SIG-M5 (cell line): Measurements from ENCODE around the gene DNAH10.

Experiments used
- DNase-seq: peaks from one replicate; lab custom pipeline; 2025; lab: John Stamatoyannopoulos, UW

The DNAH10 gene, protein sequence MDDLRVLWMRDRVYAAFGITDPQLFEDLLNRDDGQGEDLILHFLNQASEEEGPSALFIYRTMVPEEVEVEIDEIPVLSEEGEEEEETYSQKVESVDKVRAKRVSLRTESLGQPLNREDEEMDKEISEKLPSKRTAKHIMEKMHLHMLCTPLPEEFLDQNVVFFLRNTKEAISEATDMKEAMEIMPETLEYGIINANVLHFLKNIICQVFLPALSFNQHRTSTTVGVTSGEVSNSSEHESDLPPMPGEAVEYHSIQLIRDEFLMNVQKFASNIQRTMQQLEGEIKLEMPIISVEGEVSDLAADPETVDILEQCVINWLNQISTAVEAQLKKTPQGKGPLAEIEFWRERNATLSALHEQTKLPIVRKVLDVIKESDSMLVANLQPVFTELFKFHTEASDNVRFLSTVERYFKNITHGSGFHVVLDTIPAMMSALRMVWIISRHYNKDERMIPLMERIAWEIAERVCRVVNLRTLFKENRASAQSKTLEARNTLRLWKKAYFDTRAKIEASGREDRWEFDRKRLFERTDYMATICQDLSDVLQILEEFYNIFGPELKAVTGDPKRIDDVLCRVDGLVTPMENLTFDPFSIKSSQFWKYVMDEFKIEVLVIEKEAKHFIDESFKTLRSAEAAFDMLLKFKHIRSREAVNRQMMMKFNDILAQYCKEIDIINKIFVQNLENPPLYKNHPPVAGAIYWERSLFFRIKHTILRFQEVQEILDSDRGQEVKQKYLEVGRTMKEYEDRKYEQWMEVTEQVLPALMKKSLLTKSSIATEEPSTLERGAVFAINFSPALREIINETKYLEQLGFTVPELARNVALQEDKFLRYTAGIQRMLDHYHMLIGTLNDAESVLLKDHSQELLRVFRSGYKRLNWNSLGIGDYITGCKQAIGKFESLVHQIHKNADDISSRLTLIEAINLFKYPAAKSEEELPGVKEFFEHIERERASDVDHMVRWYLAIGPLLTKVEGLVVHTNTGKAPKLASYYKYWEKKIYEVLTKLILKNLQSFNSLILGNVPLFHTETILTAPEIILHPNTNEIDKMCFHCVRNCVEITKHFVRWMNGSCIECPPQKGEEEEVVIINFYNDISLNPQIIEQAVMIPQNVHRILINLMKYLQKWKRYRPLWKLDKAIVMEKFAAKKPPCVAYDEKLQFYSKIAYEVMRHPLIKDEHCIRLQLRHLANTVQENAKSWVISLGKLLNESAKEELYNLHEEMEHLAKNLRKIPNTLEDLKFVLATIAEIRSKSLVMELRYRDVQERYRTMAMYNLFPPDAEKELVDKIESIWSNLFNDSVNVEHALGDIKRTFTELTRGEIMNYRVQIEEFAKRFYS (N-terminal part only)

DNA sequence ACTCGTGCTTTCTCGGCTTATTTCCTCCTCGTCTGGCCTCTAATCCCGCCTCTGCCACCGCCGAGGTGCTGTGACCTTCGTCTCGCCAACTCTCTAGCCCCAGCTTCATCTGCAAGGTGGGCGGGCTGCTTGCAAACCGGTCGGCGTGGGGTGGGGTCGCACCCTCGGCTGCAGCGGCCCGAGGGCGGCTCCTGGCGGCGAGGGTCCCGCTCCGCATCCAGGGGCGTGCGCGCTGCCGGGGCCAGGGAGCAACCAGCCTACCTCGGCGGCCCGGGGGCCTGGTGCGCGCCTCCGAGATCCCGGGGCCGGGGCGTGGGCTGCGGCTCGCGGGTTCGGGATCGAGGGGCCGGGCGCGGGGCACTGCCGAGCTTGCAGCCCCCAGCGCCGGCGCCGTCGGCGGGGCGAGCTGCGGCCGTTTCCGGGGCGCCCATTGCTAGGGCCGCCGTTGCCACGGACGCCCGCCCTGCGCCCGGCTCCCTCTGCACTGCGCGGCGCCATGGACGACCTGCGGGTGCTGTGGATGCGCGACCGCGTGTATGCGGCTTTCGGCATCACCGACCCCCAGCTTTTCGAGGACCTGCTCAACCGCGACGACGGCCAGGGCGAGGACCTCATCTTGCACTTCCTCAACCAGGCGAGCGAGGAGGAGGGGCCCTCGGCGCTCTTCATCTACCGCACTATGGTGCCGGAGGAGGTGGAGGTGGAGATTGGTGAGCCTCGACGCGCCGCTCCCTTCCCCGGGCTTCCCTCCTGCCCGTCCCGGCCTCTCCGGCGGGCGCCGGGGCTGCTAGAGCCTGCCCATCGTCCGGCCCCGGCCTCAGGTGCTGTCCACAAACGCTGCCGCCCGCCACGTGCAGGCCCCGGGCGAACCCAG lies at the start of gene DNAH10:
DNAH10 (plus strand) TSS at position 461 of the 874 bp plus-strand sequence; CDS start at position 497, 36 bp downstream.
- no peak for DNase-seq

DNA sequence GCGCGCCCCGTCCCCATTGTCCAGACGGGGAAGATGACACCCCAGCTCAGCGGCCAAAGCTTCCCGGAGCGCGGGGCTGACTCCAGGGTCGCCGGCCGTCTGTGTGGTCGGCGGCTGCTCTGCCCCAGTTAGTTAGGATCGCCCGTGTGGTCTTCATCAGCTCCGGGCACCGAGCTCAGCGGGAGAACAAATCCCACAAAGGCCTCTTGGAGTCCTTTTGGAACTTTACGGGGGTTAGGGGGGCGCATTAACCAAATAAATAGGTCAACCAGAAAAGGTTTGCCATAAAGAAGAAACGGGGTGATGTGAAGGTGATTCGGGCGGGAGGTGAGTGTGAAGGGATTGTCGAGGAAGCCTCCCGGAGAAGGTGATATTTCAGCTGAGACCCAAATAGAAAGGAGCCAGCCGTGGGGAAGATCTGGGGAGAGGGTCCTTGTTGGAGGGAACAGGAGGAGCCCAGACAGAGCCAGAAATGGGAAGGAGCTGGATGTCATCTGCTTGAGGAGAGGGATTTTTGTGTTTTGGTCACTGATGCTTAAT lies 49.3 kb upstream of the DNAH10 start:
- no peak for DNase-seq

DNA sequence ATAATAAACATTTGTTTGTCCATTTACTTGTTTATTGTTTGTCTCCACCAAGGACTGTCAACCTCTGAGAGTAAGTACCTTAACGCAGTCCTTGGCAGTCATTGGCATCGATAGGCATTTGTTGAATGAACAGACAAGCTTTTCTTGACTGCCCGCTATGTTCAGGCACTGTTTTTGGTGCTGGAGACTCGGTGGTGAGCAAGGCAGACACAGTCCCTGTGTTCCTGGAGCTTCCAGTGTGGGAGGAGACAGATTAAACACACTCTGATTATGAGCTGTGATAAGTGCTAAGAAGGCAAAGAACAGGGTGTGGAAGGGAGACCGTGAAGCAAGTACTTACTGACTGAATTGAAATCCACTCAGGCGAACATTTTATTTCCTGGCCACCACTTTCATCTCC lies 48.7 kb upstream of the DNAH10 start:
- no peak for DNase-seq

DNA sequence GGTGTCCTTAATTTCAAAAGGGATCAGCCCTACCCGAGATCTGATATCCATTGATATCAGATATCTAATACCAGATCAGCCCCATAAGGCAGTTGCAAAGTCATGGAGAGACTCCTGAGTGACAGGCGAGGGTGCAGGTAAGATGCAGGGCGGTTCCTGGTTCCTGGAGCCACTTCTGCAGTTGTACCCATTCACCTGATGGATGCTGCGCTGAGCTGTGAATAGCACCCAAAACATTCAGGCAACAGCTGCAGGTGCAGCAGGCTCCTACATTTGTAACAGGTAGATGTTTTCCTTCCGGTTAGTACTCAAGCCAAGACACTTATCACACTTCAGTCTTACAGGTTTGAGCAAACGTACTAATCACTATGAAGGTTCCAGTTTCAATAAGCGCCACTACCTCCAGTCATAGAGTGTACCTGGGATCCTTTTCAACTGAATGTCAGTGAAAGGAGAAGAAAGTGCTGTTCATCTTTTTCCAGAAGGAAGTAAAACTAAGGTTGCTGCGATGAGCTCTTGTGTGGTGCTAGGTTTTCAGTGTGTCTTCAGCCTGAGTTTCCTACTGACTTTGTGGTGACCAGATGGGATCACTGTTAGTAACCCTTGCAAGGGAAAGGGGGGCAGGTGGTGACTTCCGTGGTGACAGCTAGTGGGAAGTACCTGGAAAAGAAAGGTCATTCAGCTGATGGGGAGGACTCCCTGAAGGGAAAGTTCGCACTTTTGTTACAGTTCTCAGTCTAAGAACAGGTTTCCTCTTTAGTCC lies 48.1 kb upstream of the DNAH10 start:
- no peak for DNase-seq

DNA sequence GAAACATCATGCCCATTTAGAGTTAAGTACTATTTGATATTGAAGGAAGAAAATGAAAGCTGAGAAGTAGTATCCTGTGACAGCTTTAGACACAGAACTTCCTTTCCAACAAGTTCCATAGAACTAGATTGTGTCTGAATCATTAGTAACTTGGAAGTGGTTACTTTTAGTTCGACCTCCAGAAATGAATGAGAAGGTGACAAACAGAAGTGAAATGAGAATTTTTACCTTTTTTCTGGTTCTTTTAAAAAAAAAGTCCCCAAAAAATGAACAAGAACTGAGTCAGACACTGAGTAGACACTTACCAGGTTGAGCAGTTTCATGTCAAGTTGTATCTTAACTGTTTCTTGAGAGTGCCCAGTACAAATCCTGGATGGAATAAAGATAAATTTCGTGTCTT lies 46.9 kb upstream of the DNAH10 start:
- DNase-seq = no peak

DNA sequence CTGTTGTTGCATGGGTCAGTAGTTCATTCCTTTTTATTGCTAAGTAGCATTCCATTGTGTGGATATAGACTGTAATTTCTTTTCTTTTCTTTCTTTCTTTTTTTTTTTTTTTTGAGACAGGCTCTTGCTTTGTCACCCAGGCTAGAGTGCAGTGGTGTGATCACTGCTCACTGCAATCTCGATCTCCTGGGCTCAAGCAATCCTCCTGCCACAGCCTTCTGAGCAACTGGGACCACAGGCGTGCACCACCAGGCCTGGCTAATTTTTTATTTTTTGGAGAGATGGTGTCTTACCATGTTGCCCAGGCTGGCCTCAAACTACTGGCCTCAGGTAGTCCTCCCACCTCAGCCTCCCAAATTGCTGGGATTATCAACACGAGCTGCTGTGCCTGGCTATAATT lies 44.8 kb upstream of the DNAH10 start:
- no peak for DNase-seq

DNA sequence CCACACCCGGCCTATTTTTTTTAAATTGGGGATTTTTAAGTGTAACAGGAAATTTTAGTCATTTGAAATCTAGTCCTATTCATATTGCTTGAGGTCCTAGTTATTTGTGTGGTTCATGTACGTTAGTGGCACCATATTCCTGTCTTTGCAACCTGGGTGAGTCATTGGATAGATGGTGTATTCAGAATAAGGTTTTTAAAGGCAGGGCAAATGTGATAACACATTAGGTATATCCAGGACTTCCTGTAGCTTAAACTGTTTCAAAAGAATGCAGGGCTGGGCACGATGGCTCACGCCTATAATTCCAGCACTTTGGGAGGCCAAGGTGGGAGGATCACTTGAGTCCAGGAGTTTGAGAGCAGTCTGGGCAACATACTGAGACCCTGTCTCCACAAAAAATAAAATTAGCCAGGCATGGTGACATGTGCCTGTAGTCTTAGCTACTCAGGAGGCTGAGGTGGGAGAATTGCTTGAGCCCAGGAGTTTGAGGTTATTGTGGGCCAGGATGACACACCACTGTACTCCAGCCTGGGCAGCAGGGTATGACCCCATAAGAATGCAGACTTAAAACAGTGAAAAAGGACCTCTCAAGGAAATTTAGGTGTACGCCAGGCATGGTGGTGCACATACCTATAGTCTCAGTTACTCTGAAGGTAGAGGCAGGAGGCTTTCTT lies 41.8 kb upstream of the DNAH10 start:
- no peak for DNase-seq

DNA sequence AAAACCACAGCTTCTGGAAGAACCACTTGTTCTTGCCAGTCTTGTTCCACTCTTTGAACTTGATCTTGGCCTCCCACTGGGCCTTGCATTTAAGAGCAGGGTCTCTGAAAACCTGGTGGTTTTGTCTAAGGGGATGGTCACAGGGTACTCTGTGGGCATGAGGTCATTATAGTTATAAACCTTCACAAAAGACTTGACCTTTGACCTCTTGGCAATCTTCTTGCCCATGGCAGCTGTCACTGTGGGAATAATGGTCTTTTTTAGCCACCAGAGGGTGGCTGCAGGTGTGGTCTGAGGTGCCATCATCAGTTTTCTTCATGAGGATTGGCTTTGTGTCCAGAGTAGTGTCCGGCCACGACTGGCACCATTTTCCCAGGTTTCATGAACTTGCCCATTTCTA lies 40.9 kb upstream of the DNAH10 start:
- DNase-seq = no peak

DNA sequence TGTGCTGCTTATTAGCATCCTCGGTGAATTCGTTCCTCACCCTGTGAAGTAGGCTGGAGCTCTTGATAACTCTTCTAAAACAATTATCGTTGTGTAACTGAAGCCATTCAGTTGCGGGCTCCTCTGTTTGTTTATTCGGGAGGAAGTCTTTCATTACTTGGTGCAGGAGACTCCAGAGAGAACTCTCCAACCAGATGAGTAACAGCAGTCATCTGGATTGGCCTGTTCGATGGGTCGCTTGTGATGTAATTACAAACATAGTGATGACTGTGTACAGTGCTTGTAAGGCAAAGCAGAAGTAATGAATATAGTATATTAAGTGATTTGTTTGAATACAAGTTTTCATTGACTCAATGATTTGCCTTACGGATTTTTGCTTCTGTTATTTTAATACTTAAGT lies 39.1 kb upstream of the DNAH10 start:
- no peak for DNase-seq

DNA sequence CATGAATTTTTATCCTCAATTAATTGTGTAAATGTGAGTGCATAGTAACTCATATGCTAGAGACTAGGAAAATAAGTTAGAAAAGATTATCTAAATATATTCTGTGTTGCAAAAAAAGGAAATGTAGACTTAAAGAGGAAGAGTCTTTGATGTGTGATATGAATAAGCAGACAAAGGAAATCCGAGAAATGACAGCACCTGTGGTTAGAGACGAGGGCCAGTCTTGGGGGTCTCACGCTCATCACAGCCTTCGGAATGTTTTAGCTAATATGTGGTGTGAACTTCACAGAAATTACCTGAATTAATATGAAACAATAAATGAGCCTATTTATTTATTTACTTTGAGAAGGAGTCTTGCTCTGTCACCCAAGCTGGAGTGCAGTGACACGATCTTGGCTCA lies 38.3 kb upstream of the DNAH10 start:
- DNase-seq = no peak

DNA sequence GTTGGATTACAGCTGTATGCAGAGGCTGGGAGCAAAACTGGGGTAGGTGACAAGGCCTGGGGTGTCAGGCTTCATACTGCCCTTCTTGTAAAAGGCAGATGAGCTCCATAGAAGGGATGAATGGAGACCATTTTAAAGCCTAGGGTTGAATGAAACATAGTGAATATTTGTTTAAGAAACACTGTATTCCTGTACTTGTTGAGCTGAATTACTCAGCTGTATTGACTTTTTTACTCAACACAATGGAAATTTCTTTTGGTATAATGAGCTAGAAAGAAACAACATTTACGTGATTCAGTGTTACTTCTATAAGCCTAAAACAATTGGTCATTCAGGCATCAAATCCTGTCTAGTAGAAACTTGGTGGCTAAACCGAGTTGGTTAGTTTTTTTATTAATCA lies 35.9 kb upstream of the DNAH10 start:
- DNase-seq = no peak

DNA sequence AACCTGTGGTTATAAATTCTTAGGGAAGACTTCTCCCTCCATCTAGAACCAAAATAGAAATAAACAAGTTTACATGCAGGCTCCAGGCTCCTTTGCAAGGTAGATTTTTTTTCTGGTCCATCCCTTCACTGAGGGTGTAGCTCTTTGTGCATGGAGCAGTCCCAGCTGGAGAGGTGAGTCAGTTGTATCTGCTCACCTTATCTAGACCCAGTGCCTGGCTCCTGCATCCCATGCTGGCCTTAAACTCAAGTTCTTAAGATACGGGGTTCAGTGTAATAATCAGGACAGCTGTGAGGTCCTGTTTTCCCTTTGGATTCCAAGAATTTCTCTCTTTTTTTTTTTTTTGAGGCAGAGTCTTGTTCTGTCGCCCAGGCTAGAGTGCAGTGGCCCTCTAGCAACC lies 35.1 kb upstream of the DNAH10 start:
- DNase-seq = no peak

DNA sequence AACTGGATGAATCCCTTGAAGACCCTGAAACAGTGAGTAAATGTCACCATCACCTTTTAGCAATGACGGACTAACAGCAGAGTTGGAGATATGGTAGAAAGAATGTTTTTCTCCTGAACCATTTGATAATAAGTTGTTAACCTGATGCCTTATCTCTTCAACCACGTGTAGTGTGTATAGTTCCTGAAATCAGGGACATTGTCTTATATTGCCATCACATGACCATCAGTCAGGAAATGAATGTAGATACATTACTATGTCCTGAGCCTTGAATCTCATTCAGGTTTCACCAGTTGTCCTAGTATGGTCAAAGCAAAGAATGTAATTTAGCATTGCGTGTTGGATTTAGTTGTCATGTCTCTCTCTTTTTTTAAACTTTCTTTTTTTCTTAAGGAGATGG lies 34.2 kb upstream of the DNAH10 start:
- no peak for DNase-seq

DNA sequence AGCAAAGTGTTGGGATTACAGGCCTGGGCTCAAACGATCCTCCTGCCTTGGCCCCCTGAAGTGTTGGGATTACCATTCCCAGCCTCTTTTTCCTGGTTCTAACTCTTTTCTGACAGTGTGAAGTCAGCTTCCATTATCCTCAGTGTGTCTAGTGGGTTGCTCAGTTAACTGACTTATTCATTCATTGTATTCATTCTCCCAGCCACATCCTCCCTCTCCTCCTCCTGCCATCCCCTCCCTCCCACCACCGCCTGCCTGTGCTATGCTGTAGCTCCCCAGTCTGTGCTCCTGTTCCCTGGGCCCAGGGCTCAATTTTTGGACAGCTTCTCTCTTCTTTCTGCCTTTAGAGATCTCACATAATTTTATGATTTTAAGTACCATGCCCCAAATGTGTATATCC lies 30.5 kb upstream of the DNAH10 start:
- DNase-seq = no peak

DNA sequence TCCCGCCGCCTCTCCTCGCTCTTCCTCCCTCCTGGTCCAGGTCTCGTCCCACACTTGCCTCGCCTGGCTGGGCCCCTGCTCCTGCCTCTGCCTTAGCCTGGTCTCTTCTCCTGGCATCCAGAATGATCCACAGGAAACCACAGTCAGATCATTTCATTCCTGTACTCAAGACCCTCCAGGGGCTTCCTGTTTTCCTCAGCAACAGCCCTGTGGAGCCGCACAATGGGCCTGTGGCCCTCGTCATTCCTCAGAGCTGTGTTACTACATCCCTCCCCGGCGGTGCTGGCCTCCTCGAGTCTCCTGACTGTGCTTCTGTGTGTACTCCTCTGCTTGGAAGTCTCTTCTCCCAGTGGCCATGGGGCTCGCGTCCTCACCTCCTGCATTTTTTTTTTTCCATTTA lies 29.9 kb upstream of the DNAH10 start:
- DNase-seq = no peak

DNA sequence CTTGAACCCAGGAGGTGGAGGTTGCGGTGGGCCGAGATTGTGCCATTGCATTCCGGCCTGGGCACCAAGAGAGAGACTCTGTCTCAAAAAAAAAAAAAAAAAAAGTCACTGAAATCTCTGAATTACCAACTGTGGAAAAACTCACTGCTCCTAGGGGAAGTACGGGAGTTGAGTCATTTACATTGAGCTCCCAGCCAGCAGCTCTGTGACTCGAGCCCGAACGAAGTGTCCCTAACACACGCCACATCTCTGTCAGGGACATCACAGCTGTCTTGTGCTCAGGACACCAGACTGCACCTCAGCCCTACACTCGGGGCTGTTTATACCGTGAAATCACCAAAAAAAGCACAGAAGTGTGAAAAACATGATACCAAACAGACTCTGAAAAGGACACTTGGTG lies 28.9 kb upstream of the DNAH10 start:
- DNase-seq = no peak

DNA sequence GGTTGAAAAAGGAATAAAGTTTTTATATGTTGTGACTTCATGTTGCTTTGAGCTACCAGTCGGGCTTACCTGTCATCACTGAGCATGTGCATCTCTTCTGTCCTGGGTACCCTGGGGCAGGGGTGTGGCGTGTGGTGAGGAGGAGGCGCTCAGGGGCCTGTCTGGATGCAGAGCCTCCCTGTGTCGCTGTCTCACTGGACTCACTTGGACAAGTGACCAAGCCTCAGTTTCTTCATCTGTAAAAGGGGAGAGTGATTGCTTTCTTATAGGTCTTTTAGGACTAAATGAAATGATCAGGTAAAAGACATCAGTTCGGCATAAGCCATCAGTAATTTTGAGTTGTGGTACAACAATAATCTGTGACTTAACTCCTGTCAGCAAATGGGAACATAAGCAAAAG lies 27.8 kb upstream of the DNAH10 start:
- no peak for DNase-seq

DNA sequence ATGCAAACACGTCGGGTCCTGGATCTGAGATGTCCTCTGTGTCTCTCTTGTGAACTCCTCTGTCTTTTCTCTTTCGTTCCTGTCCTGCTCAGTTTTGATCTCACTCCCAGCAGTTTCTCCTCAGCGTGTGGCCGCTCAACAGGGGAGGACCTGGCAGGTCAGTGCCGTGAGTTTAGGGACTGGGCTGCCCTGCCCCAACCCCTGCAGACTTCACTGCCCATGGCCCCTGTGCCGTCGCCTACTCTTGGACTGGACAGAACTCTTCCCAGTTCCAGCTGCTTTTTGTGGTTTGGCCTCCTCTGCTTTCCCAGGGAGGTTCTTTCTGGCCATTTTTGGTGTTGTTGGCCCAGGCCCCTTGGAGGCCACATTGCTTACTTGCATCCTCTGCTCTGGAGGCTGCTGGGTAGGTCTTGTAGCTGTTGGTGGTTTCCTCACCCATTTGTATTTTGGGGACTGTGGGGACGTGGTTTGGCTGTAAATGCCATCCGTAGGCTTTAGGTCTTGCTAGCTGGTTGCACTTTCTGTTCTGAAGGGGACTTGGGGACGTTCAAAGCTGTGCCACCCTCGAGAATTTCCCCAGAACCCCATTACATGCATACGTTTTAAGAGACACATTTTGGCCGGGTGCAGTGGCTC lies 20.0 kb upstream of the DNAH10 start:
- no peak for DNase-seq

DNA sequence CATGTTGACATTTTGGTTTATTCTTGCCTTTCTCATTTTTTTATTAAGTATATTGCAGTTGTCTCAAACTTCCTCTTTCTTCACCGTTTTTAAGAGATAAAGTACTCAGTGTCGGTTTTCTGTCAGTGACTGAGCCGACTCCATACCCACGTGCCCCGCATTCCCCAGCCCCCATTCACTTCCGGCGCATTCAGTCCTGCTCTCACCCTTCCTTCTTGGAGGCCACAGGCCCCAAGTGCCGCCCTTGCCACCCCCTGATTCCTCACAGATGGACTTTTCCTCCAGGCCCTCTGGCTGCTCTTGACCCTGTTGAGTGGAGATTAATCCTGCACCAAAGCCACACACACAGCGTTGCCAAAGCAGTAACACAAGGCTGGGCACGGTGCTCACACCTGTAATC lies 19.1 kb upstream of the DNAH10 start:
- no peak for DNase-seq
